Panc1 (cell line): Measurements from ENCODE around the gene PLEKHG2.

Experiments
- POLR2AphosphoS5 ChIP-seq: IDR thresholded peaks from 2 replicates; pipeline ENCODE4 v1.6.1; 2012; ENCODE audit warnings: mild to moderate bottlenecking, low read depth, low read length, moderate library complexity
- SIN3A ChIP-seq: IDR thresholded peaks from 2 replicates; pipeline ENCODE4 v1.6.1; 2012; ENCODE audit warnings: low read depth, mild to moderate bottlenecking, low read length, moderate library complexity, borderline replicate concordance; ENCODE audit not compliant: insufficient read depth
- TCF7L2 ChIP-seq: IDR thresholded peaks from 2 replicates; pipeline ENCODE4 v1.6.1; 2011; ENCODE audit warnings: mild to moderate bottlenecking, low read depth, low read length, inconsistent platforms
- TF ChIP-seq, protein P1 (sequence below): fragments of 450-650 bp; IDR thresholded peaks from 2 replicates; pipeline ENCODE4 v1.5.1; 2017; ENCODE audit warnings: mild to moderate bottlenecking
- TF ChIP-seq, protein P2 (sequence below), 2 experiments: IDR thresholded peaks; 2 replicates each; pipeline ENCODE4 v1.6.1; 2011 to 2012; ENCODE audit warnings: low read depth in 2 of 2, control low read depth in 1 of 2, low read length in 1 of 2, mild to moderate bottlenecking in 1 of 2, moderate library complexity in 1 of 2; ENCODE audit not compliant: insufficient read depth in 1 of 2

DNA sequence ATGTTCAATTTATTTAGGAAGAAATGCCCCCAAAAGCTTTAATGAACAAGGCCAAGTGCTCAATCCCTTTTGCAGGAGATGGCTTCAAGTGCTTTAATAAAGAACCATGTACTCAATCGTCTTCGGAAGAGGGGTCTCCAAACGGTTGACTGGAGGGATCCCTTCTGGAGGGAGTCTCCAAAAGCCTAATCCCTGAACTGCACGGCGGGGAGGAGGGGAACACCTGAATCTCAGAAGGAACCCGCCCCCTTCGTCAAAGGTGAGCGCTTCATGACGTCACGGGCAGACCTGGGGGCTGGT lies 22.1 kb upstream of the PLEKHG2 start:
- TF ChIP-seq, protein P1, sequence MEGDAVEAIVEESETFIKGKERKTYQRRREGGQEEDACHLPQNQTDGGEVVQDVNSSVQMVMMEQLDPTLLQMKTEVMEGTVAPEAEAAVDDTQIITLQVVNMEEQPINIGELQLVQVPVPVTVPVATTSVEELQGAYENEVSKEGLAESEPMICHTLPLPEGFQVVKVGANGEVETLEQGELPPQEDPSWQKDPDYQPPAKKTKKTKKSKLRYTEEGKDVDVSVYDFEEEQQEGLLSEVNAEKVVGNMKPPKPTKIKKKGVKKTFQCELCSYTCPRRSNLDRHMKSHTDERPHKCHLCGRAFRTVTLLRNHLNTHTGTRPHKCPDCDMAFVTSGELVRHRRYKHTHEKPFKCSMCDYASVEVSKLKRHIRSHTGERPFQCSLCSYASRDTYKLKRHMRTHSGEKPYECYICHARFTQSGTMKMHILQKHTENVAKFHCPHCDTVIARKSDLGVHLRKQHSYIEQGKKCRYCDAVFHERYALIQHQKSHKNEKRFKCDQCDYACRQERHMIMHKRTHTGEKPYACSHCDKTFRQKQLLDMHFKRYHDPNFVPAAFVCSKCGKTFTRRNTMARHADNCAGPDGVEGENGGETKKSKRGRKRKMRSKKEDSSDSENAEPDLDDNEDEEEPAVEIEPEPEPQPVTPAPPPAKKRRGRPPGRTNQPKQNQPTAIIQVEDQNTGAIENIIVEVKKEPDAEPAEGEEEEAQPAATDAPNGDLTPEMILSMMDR, result no peak
- TF ChIP-seq POLR2AphosphoS5 (no peak), TCF7L2 (no peak), SIN3A (no peak)
- TF ChIP-seq, protein P2, sequence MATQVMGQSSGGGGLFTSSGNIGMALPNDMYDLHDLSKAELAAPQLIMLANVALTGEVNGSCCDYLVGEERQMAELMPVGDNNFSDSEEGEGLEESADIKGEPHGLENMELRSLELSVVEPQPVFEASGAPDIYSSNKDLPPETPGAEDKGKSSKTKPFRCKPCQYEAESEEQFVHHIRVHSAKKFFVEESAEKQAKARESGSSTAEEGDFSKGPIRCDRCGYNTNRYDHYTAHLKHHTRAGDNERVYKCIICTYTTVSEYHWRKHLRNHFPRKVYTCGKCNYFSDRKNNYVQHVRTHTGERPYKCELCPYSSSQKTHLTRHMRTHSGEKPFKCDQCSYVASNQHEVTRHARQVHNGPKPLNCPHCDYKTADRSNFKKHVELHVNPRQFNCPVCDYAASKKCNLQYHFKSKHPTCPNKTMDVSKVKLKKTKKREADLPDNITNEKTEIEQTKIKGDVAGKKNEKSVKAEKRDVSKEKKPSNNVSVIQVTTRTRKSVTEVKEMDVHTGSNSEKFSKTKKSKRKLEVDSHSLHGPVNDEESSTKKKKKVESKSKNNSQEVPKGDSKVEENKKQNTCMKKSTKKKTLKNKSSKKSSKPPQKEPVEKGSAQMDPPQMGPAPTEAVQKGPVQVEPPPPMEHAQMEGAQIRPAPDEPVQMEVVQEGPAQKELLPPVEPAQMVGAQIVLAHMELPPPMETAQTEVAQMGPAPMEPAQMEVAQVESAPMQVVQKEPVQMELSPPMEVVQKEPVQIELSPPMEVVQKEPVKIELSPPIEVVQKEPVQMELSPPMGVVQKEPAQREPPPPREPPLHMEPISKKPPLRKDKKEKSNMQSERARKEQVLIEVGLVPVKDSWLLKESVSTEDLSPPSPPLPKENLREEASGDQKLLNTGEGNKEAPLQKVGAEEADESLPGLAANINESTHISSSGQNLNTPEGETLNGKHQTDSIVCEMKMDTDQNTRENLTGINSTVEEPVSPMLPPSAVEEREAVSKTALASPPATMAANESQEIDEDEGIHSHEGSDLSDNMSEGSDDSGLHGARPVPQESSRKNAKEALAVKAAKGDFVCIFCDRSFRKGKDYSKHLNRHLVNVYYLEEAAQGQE (IDR thresholded peaks at IDR 0.05; ENCODE audit: insufficient read depth in 1 of 2, low read depth in 2 of 2, low read length in 1 of 2), result no peak
